ENCODE measurements around the gene COL4A1.

The COL4A1 gene

DNA sequence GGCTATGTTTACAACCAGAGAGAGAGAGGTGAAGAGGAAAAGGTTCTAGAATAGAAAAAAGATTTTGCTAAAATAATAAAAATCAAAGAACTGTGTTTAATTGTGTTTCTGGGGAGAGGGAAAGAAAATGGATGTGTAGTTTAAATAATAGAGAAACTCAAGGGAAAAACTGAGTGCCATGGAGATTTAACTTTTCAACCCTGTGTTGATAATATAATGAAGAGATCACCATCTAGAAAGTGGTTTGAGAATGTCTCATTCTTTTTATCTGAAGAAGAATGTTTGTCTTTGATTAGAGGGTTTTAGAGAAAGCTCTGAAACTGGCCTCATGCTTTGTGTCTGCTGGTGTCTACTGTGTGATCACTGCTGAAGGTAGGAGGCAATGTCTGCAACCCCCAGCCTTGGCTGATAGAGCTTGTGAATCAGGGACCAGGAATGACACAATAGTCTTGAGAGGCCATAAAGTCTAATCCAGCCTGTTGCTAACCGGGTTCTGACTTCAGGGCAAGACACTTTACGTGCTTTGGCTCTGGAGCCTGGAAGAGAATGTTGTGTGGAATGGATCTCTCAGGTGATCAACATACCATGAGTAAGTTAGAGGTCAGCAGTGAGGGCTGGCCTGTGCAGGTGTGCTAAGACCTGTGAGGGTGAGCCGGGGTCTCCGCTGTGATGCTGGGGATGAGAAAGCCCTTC, 5.5 kb upstream of the COL4A1 start:
- no peaks in the 10 kb centered on the region for H3K27me3 ChIP-seq (ENCODE audit: insufficient read depth, insufficient read length)
- DNase-seq (ENCODE audit: low read depth, low spot score), result no peak
- no peak overlapping the region for H3K4me3 ChIP-seq (ENCODE audit: insufficient read length, low read depth)
- H3K36me3 ChIP-seq (ENCODE audit: insufficient read depth, insufficient read length, low read length), result peaks cover 51% of the 10 kb centered on the region
- no peaks in the 10 kb centered on the region for H3K9me3 ChIP-seq (ENCODE audit: insufficient read depth, low read length)
- H3K4me1 ChIP-seq (ENCODE audit: insufficient read depth, insufficient read length), result peaks cover 7% of the 10 kb centered on the region
- TF ChIP-seq YY1 (IDR thresholded peaks at IDR 0.05; ENCODE audit: insufficient read depth, insufficient read length) (no peak), ZNF274 (IDR thresholded peaks at IDR 0.05; ENCODE audit: low read depth, low read length) (no peak), SUZ12 (IDR thresholded peaks at IDR 0.05; ENCODE audit: extremely low read depth, insufficient read depth, insufficient read length) (no peak)
- no peak overlapping the region for H3K9ac ChIP-seq (ENCODE audit: insufficient read length, low read depth)

GRCh38 chr13:110311443-110312338, 4.7 kb upstream of the COL4A1 start:
- H3K4me1 ChIP-seq (ENCODE audit: insufficient read depth, insufficient read length), result peaks cover 7% of the 10 kb centered on the region
- peaks cover 44% of the 10 kb centered on the region for H3K36me3 ChIP-seq (ENCODE audit: insufficient read depth, insufficient read length, low read length)
- DNase-seq (ENCODE audit: low read depth, low spot score), result no peak
- H3K27me3 ChIP-seq (ENCODE audit: insufficient read depth, insufficient read length), result no peaks in the 10 kb centered on the region
- no peak overlapping the region for H3K4me3 ChIP-seq (ENCODE audit: insufficient read length, low read depth)
- TF ChIP-seq ZNF274 (IDR thresholded peaks at IDR 0.05; ENCODE audit: low read depth, low read length), result no peak
- TF ChIP-seq SUZ12 (IDR thresholded peaks at IDR 0.05; ENCODE audit: extremely low read depth, insufficient read depth, insufficient read length), result no peak
- no peak for TF ChIP-seq YY1 (IDR thresholded peaks at IDR 0.05; ENCODE audit: insufficient read depth, insufficient read length)
- no peak overlapping the region for H3K9ac ChIP-seq (ENCODE audit: insufficient read length, low read depth)
- H3K9me3 ChIP-seq (ENCODE audit: insufficient read depth, low read length), result no peaks in the 10 kb centered on the region

- TF ChIP-seq YY1 (IDR thresholded peaks at IDR 0.05; ENCODE audit: insufficient read depth, insufficient read length), result no peak
- no peak for TF ChIP-seq SUZ12 (IDR thresholded peaks at IDR 0.05; ENCODE audit: extremely low read depth, insufficient read depth, insufficient read length)
- Histone ChIP-seq H3K4me1 (ENCODE audit: insufficient read depth, insufficient read length) (peaks cover 7% of the 10 kb centered on the region), H3K9ac (ENCODE audit: insufficient read length, low read depth) (no peak overlapping the region), H3K4me3 (ENCODE audit: insufficient read length, low read depth) (no peak overlapping the region), H3K36me3 (ENCODE audit: insufficient read depth, insufficient read length, low read length) (peaks cover 36% of the 10 kb centered on the region), H3K9me3 (ENCODE audit: insufficient read depth, low read length) (no peaks in the 10 kb centered on the region), H3K27me3 (ENCODE audit: insufficient read depth, insufficient read length) (no peaks in the 10 kb centered on the region)
- no peak for DNase-seq (ENCODE audit: low read depth, low spot score)
Observed at GRCh38 chr13:110310541-110311442, 3.8 kb upstream of the COL4A1 start.

GRCh38 chr13:110309661-110310524, 2.9 kb upstream of the COL4A1 start:
- Histone ChIP-seq H3K27me3 (ENCODE audit: insufficient read depth, insufficient read length) (no peaks in the 10 kb centered on the region), H3K9ac (ENCODE audit: insufficient read length, low read depth) (no peak overlapping the region), H3K9me3 (ENCODE audit: insufficient read depth, low read length) (no peaks in the 10 kb centered on the region), H3K4me3 (ENCODE audit: insufficient read length, low read depth) (no peak overlapping the region), H3K36me3 (ENCODE audit: insufficient read depth, insufficient read length, low read length) (peaks cover 34% of the 10 kb centered on the region), H3K4me1 (ENCODE audit: insufficient read depth, insufficient read length) (peaks cover 7% of the 10 kb centered on the region)
- no peak for DNase-seq (ENCODE audit: low read depth, low spot score)
- TF ChIP-seq ZNF274 (IDR thresholded peaks at IDR 0.05; ENCODE audit: low read depth, low read length) (no peak), SUZ12 (IDR thresholded peaks at IDR 0.05; ENCODE audit: extremely low read depth, insufficient read depth, insufficient read length) (no peak), YY1 (IDR thresholded peaks at IDR 0.05; ENCODE audit: insufficient read depth, insufficient read length) (no peak)

DNA sequence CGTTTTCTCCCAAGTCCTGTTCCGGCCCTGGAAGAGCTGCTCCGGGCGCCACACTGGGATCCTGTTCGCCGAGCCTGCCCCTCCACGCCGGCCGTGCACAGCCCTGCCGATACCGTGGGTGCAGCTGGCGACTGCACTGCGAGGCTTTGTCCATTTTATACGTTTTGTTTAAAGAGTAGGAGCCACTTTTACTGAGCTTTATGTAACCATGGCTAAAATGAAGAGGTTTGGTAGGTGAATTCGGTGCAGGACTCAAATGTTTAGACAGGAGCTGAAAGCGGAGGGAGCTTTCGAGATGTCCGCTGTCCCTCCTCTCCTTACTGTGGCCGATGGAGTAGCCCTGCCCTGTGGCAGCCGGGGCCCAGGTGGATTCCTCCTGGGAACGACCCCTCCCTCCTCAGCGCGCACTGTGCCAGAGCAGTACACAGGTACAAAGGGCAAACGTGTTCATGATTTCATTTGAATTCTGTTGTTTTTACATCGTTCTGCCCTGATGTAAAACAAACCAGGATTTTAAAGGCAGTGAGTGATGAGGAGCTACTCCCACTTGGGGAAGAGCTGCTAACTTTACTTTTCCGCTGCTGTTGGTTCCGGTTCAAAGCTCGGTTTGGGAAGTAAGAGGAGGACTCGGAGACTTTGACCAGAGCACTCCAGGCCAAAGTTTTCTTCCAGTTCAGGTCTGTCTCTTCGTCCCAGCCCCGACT, 1.9 kb upstream of the COL4A1 start:
- H3K9ac ChIP-seq (ENCODE audit: insufficient read length, low read depth), result peak overlapping the region; percentile 85
- peaks cover 7% of the 10 kb centered on the region for H3K4me1 ChIP-seq (ENCODE audit: insufficient read depth, insufficient read length)
- H3K9me3 ChIP-seq (ENCODE audit: insufficient read depth, low read length), result no peaks in the 10 kb centered on the region
- peak overlapping the region; percentile 73 for H3K4me3 ChIP-seq (ENCODE audit: insufficient read length, low read depth)
- no peak for DNase-seq (ENCODE audit: low read depth, low spot score)
- H3K27me3 ChIP-seq (ENCODE audit: insufficient read depth, insufficient read length), result no peaks in the 10 kb centered on the region
- TF ChIP-seq ZNF274 (IDR thresholded peaks at IDR 0.05; ENCODE audit: low read depth, low read length) (no peak), YY1 (IDR thresholded peaks at IDR 0.05; ENCODE audit: insufficient read depth, insufficient read length) (no peak), SUZ12 (IDR thresholded peaks at IDR 0.05; ENCODE audit: extremely low read depth, insufficient read depth, insufficient read length) (no peak)
- H3K36me3 ChIP-seq (ENCODE audit: insufficient read depth, insufficient read length, low read length), result peaks cover 34% of the 10 kb centered on the region
